GM12892 (cell line): ENCODE data around the gene TNS4.

Source experiments
- DNase-seq: peaks from one replicate; pipeline ENCODE4 v3.0.0; 2011; ENCODE audit not compliant: insufficient read length
- FAIRE-seq: peaks from 2 replicates; lab custom pipeline; 2011; peaks lifted over from hg19 to GRCh38; lab: Jason Lieb, UNC
- POLR2A ChIP-seq: IDR thresholded peaks from 2 replicates; pipeline ENCODE4 v1.6.1; 2011; ENCODE audit warnings: low read depth, low read length, control low read depth
- POLR2AphosphoS5 ChIP-seq: IDR thresholded peaks from 2 replicates; pipeline ENCODE4 v1.6.1; 2011; ENCODE audit warnings: low read depth, low read length, control low read depth
- TAF1 ChIP-seq: IDR thresholded peaks from 2 replicates; pipeline ENCODE4 v1.6.1; 2011; ENCODE audit warnings: low read depth, mild to moderate bottlenecking, control low read depth, low read length, borderline replicate concordance

The TNS4 gene

DNA sequence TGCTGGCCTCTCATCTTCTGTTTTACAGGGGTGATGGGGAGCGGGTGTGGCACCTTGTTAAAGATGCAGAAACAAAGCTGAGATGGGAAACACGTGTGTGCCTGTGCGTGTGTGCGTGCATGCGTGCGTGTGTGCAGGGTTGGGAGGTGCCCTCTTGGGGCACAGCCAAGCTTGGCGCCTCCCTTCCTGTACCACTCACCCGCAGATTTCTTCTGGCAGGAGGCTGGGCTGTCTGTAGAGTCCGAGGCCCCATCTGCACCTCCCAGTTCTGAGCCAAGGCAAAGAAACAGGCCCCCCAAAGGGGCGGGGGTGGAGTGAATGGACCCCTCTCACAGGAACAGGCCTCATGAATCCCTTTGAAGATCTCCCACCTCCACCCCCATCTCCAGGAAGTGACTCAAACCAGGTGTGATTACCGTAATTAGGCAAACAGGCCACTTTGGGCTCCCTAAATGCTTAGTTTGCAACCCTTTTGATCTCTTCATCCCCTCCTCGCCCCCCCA is 20.9 kb downstream of the TNS4 start:
- FAIRE-seq = no peak
- DNase-seq = no peak
- TF ChIP-seq POLR2A (no peak), TAF1 (no peak), POLR2AphosphoS5 (no peak)

GRCh38 chr17:40479754-40480480 is 21.5 kb downstream of the TNS4 start:
- TF ChIP-seq POLR2A (no peak), TAF1 (no peak), POLR2AphosphoS5 (no peak)
- DNase-seq = no peak
- FAIRE-seq = no peak

GRCh38 chr17:40478486-40478885 is 22.9 kb downstream of the TNS4 start:
- no peak for FAIRE-seq
- no peak for TF ChIP-seq POLR2AphosphoS5
- no peak for TF ChIP-seq POLR2A
- DNase-seq = no peak

GRCh38 chr17:40477796-40478195 is 23.6 kb downstream of the TNS4 start:
- DNase-seq (no peak), FAIRE-seq (no peak)
- TF ChIP-seq TAF1 (no peak), POLR2AphosphoS5 (no peak), POLR2A (no peak)

DNA sequence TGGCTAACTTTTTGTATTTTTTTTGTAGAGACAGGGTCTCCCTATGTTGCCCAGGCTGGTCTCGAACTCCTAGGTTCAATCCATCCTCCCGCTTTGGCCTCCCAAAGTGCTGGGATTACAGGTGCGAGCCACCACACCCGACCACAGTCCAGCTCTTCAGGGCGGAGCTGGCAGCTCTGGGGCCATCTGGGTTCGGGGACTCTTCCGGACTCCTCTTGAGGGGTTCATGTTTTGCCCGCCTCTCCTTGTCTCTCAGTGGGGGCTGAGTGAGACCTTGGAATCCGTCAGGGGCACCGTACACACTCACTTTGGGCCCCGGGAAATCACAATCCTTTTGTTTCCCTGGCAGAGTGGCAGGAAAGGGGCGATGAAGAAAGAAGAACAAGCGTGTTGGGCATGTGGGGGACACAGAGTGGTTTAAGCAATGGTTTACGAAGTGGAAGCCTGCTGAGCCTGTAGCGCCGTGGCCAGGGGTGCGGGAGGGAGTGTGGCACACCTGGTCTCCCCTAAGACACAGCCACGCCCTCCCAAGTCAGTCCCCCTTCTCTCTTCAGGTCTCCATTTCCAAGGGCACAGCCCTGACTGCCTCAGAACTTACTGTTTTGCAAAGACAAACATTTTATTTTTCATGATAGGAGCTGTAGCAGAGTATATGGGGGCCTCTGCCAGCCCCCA is 26.1 kb downstream of the TNS4 start:
- no peak for TF ChIP-seq POLR2AphosphoS5
- TF ChIP-seq POLR2A = no peak
- TF ChIP-seq TAF1 = no peak
- DNase-seq (no peak), FAIRE-seq (no peak)

- FAIRE-seq (no peak), DNase-seq (no peak)
- no peak for TF ChIP-seq POLR2A
- no peak for TF ChIP-seq TAF1
These were observed 26.9 kb downstream of the TNS4 start for GRCh38 chr17:40474419-40475002.

GRCh38 chr17:40473573-40474365 is 27.7 kb downstream of the TNS4 start:
- FAIRE-seq = no peak
- TF ChIP-seq TAF1 (no peak), POLR2AphosphoS5 (no peak), POLR2A (no peak)
- no peak for DNase-seq

- FAIRE-seq = no peak
- TF ChIP-seq TAF1 (no peak), POLR2AphosphoS5 (no peak), POLR2A (no peak)
- no peak for DNase-seq
These were observed 28.5 kb downstream of the TNS4 start for GRCh38 chr17:40472733-40473452.

DNA sequence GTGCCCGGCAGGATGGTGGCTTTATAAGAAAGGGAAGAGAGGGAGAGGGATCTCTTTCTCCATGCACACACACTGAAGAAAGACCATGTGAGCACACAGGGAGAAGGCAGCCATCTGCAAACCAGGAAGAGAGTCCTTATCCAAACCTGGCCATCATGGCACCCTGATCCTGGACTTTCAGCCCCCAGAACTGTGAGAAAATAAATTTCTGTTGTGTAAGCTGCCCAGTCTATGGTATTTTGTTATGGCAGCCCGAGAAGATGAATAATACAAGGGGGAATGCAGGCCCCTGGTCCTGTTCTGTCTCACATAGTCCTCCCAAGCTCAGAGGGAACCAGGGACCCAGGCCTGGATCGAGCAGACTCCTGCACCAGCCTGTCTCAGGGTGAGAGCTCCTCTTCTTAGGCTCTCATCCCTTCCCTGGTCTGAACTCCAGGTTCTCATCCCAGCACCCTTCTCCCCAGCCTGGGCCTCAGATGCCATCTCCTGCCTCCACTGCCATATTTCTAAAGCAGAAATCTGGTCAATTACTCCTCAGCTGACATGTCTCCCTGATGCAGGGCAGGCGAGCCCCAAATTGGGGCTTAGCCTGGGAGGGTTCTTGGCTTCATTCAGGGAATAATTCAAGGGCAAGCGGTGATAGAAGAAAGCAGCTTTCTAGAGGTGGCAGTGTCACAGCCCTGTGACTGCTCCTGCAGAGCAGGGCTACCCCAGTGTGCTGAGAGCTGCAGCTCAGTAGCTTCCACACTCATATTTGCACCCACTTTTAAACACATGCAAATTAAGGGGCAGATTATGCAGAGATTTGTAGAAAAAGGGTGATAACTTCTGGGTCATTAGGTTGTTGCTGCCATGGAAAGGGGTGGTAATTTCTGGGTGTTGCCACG is 29.3 kb downstream of the TNS4 start:
- FAIRE-seq = no peak
- no peak for TF ChIP-seq TAF1
- no peak for TF ChIP-seq POLR2AphosphoS5
- TF ChIP-seq POLR2A = no peak
- DNase-seq = no peak
